ENCODE results near the gene MBNL2.

- no peak for TF ChIP-seq CTCF (IDR thresholded peaks at IDR 0.05; ENCODE audit: insufficient read depth, low read length, poor library complexity, severe bottlenecking)
- no peak for TF ChIP-seq EZH2phosphoT487 (conservative IDR thresholded peaks at IDR 0.05; ENCODE audit: low read length)
Observed at GRCh38 chr13:97256343-97256783, 34.2 kb downstream of the MBNL2 start.
